HG03108 (cell line): Measurements from ENCODE around the gene CBLB.
"Not testable (repeated sequence)": the region's sequence is repeated elsewhere in the genome, so short reads cannot be mapped to it uniquely, and the experiment has no call there.

Experiments used
- ATAC-seq: cut with Tn5 transposase; IDR thresholded peaks from one replicate; pipeline ENCODE4 v1.9.1; 2021; ENCODE audit warnings: moderate library complexity; ENCODE audit not compliant: unreplicated experiment

Gene CBLB

DNA sequence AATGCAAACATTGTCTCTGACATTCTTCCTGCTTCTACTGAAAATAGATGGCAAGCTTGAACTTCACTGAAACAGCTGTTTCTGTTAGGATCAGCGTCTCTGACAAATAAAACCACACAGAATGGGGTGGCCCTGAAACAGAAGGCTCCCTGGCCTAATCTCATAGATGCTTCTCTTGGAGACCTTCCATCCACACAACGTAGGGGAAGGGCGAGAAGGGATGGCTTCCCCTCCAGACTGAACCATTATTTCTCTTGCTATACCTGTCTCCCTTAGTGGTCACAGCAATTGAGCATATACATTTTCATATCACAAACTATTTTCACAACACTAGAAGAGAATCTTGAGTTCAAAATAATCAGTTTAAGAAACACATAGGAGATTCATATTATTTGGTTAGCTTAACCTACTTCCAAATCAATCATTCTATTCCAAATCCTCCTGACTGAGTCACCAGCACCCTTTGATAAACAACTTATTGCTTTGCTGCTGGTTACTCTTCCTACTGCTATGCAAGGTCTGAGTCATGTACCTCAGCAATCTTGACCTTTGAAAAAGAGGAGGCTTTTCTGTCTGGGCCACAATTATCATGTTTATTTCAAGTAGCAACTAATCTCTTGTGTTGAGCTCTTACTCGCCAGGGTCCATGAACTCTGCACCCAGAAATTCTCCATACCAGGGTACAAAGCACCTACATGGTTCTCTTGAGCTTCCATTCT, 45.5 kb downstream of the CBLB start:
- no peak for ATAC-seq

DNA sequence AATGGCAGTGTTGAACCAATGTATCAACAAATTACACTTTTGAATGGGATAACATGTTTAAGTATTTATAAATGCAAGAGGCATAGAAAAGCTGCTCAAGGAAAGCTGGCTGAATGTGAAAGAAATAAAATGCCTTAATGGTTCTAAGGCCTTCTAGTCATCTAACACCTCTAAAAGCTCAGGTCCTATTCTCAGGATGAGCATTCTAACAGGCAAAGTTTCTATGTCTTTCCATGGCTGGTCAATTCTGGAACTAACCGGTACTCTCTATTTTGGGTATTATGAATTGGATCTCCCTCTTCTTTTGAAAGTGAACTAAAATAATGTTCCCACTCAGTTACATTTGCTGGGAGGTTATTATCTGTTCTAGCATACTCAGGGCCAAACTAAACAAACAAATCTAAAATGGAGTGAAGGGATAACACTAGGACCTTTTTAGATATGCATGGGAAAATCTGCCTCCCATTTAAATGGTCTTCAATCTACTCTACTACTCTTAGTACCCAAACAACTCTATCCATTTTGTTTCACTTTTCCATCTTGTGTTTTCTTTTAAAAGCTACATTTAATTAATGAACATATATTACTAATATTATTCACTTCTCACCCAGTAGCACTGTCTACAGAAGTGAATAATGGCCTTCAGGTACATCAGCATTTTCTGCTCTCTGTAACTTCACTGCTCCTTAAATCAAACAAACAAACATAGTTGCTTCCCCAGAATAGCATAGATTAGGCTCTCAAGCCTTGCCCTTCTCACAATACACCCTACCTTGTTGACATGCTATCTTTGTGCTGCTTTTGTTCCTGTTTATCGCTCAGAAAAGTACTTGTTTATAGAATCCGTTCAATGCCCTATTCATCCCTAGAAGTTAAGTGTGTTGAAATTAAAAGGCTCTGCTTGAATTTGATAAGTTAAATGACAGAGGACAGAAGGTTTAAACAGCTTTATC, 46.4 kb downstream of the CBLB start:
- no peak for ATAC-seq

DNA sequence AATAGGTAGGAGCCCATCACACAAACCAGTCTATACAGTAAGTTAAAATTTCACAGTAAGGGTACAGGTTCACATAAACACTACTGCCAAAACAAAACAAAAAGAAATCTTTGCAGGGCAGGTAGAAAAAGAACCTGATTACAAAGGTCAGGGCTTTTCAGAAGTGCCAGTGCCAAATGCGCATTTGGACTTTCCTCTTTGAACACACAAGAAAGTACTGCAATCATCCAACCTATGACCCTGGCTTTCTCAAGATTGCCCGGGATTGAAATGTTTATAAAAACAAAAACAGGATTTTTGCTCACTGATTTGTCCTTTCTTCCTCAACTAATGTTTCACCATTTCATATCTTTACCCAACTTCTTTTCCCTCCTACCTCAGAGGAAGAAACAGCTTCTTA, 47.4 kb downstream of the CBLB start:
- ATAC-seq, result no peak

DNA sequence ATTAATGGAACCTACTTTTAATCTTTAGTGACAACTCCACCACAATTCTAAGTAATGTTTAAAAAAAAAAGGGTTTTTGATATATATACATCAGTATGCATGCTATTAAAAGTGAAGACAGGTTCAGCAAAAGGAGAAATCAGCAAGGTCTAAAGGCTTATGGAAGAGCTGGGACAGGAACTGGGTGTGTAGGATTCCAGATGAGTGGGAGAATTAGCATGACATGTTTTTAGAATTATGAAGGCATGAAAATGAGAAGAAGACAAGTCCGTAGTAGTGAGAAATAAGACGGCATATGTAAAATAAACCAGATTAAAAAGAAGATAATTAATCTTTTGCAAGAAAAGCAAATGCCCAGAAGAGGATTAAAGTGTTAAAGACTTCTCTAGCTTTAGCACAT, 52.0 kb downstream of the CBLB start:
- no peak for ATAC-seq

DNA sequence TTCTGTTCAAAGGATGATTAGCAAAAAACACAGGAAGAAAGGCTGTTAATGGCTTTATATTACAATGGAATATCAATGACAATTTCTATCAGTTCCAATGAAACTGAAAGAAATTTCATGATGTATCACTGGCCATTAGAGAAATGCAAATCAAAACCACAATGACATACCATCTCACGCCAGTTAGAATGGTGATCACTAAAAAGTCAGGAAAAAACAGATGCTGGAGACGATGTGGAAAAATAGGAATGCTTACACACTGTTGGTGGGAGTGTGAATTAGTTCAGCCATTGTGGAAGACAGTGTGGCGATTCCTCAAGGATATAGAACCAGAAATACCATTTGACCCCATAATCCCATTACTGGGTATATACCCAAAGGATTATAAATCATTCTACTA, 53.5 kb downstream of the CBLB start:
- ATAC-seq, result not testable (repeated sequence)

DNA sequence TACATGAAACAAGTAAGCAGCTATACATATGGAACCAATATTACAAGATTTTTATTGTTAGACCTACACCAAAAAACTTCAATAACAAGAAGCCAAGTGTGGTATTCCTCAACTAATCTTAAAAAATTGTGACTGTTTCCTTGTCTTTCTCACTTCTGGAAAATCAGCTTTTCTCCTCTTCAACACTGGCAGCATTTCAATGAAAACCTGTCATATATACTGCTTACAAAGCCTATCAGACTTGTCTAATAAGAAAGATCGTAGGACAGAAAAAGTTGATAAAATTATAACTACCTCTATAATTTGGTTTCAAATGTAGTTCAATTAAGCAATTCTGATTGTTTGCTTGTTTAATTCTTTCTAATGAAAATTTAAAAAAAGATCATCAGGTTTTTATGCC, 55.1 kb downstream of the CBLB start:
- no peak for ATAC-seq

DNA sequence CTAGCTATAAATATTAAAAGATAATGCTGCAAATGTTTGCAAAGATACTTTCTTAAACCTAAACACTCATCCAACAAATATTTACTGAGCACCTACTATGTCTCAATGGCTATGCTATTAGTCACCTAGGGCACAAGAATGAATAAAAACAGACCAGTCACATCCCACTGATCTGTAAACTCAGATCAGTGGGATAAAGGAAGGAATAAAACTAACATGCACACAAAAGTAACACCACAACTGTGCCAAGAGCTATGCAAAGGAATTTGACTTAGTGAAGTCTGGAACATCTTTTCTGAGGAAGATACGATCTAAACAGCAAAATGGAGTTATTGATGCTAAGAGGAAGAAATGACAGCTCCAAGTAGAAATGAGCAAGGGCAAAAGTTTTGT, 56.6 kb downstream of the CBLB start:
- ATAC-seq, result no peak

DNA sequence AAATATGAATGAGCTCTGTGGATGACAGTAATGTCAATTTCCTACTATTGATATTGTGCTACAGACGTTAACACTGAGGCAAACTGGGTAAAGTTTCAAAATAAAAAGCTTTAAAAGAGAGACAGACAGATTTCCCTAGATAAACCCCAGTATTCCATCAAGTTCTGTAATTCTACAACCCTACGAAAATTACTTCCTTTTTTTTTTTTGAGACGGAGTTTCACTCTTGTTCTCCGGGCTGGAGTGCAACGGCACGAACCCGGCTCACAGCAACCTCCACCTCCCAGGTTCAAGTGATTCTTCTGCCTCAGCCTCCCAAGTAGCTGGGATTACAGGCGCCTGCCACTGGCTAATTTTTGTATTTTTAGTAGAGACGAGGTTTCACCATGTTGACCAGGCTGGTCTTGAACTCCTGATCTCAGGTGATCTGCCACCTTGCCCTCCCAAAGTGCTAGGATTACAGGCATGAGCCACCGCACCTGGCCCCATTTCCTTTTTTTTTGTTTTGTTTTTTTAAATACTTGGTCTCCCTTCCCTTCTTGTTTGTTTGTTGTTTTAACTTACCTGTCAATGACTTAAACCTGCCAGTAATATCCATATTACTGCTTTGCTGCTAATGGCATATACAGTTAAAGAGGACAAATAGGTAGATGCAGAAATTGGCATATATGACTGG, 57.2 kb downstream of the CBLB start:
- ATAC-seq, result no peak

DNA sequence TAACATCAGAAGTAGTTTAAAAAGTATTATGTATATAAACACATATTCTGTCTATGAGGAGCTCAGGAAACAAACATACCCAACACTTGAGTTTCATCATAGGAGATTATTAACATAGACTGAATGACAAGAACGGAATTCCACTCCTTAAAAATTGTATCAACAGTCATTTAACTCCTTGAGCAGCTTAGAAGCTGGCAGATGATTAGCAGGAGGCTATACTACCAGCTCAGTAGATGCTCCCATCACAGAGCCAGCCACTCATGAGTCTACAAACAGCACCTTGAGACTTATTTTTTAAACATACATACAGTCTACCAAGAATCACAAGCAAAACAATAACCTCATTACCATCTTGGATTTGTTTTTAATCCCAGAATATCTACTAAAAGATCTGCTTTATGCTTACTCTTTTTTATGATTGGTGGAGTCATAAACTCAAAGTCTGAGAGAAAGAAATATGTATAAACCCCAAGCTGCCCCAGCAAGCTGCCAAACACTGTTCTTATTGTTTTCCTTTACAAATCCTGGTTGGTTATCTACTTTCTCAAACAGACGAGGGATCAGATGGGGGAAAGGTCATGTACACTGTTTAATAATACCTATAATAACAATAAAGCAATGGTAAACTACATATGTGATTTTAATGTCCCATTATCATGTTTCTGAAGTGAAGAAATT, 59.5 kb downstream of the CBLB start:
- no peak for ATAC-seq

DNA sequence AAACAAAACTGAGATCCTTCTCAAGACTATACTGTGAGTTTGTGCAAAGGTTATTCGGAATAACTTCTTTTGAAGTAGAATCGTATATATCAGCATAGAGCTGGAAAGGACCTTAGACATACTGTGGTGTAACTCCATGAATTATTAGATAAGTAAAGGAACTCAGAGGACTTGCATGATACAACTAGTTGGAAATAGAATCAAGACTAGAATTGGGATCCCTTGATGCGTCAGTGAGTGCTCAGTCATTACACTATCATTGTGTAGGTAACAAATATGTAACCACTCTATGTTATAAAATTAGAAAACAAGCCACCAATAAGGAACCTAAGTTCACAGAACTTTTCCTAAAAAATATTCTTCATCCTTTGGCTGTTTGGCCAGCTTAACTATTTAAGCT, 61.1 kb downstream of the CBLB start:
- ATAC-seq, result no peak

DNA sequence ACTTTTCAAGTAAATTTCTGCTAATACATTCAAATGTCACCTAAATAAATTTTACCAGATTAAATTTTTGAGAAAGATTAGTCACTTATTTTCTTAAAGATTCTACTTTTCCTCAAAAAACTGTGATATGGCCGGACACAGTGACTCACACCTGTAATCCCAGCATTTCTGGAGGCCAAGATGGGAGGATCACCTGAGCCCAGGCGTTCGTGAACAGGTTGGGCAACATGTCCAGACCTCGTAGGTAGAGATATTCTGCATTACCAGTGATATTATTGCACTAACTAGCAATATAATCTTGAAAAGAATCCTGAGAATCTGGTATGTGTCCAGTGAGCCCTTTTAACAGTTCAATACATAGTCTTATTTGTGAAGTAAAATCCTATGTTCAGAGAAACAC, 61.7 kb downstream of the CBLB start:
- ATAC-seq, result no peak

DNA sequence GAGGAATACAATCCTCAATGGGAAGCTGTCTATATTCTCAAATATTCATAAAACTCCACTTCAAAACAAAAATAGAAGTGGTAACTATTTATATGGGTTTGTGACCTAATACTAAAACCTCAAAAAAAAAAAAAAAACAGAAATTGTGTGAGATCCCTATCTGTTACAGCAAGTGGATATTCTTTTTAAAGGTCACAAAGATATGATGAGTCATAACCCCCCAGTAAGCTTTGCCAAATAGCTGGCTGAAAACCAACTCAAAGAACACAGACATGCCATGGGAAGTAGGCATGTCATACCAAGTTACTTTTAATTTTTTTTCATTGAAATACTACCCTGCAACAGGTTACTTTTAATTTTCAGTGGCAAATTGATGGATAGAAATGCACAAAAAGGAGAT, 62.5 kb downstream of the CBLB start:
- no peak for ATAC-seq

DNA sequence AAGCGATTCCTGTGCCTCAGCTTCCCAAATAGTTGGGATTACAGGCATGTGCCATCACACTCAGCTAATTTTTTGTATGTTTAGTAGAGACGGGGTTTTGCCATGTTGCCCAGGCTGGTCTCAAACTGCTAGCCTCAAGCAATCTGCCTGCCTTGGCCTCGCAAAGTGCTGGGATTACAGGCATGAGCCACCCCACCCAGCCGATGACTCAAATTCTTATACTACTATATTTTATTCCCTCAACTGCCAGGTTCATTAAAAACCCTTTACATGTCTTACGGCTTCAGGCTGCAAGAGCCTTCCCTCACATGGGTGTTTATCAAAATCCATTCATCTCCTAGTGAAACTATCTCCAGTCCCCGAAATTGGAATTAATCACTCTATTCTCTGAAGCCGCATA, 63.4 kb downstream of the CBLB start:
- no peak for ATAC-seq

DNA sequence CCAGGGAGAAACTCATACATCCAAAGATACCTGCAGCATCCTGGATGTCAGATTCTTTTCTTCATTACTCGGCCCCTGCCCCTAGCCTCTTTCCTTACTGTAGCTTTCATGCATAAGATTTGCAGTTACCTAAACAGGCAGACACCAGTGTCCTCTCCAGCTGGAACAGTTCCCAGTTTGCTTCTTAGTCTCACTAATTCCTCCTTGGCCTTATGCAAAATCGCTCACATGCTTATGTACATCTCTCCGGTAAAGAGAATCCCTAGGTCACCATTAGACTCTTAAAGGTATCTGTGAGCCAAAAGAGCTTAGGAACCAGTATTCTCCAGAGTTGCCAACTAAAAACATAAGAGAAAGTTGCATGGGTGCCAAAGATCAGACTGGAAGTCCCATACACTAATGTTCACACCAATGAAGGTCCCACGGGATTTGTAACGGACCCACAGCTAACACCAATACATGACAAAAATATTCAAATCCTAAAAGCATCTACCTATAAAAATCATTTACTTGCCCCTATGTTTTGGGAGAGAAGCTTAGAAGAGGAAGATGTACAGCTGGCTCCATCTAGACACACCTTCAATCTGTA, 66.6 kb downstream of the CBLB start:
- no peak for ATAC-seq

DNA sequence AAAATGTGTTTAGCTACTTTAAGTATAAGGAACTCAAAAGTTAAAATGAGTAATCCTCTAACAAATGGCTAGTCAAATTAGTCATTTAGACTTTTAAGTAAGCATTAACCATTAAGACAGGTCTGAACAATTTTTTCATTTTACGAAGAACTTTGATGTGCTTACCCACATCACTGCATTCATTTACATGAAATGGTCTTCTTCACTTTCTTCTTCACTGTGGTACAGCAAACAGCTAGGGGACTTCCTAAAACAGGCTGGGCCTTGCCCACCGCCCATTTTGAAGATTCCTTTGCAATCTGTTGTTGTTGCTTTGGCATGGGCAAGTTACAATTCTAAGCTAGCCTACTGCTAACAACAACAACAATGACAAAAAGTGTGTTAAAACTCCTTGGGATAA, 67.4 kb downstream of the CBLB start:
- ATAC-seq, result peak; percentile 23

DNA sequence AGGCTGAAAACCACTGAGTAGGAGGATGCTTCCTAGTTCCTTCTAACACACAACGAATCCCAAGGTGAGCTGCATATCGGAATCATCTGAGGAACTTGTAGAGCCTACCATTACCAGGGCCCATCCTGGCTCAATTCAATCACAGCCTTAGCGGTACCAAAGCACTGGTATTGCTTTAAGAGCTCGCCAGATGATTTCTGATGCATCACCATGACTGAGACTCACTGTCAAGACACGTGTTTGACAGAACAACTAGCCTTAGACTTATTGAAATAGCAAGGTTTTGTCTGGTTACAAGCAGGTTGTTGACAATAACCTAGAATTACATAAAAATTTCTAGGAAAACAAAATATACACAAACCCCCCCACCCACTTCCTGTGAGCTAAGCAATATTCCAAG, 68.5 kb downstream of the CBLB start:
- ATAC-seq, result no peak

DNA sequence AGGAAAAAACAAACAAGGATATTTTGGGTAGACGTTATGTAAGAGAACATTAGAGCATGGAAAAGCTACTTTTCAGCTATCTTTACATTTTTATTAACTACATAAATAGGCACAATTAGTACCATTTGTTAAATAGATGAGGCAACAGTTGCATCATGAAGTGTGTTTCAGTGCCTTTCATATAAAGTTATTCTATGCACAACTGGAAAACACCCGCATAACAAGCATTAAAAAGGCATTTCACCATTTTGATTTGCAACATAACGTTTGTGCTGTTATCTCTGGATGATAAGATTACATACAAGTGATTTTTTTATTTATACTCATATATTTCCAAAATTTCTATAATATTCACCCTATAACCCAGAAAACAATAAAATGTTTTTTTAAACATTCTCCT, 69.5 kb downstream of the CBLB start:
- ATAC-seq, result no peak

DNA sequence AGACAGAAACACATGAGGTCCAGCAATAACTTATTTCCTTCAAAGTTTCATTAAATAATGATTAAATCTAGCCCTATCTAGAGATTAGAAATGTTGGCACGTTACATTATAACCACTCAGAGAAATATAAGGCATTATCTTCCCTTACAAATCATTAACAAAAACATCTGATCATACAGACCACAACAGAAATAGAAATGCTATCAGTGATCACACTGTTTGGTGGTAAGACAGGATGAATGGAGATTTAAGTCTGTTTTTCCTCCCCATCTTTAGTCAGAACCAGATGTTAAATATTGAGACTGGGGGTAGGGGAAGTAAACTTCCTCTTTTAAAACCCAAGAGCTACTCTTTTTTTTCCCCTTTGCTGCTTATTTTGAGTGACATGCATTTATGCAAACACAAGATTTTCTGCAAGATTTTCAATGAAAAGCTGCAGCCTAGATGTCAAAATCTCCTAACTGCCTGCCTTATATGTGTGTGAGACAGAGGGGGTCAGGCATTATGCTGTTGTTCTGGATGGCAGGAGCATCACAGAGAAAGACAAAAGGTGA, 70.4 kb downstream of the CBLB start:
- peak; percentile 89 for ATAC-seq

DNA sequence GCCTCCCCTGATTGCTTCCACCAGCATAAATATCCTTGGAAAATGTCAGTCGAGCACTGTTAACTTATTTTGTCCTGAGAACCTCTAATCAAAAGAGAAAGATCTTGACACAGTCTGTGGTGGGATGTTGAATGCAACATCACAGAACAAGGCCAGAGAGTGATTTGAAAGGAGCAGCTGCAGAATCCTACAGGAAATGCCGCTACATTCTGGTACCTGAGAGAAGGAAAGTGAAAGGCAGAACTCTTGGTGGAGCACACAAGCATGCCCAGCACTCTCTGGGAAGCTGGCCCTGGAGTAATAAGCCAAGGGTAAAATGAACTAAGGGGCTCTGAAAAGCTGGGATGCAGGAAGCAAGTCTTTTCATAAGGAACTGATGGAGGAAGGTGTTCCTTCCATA, 75.8 kb downstream of the CBLB start:
- no peak for ATAC-seq

DNA sequence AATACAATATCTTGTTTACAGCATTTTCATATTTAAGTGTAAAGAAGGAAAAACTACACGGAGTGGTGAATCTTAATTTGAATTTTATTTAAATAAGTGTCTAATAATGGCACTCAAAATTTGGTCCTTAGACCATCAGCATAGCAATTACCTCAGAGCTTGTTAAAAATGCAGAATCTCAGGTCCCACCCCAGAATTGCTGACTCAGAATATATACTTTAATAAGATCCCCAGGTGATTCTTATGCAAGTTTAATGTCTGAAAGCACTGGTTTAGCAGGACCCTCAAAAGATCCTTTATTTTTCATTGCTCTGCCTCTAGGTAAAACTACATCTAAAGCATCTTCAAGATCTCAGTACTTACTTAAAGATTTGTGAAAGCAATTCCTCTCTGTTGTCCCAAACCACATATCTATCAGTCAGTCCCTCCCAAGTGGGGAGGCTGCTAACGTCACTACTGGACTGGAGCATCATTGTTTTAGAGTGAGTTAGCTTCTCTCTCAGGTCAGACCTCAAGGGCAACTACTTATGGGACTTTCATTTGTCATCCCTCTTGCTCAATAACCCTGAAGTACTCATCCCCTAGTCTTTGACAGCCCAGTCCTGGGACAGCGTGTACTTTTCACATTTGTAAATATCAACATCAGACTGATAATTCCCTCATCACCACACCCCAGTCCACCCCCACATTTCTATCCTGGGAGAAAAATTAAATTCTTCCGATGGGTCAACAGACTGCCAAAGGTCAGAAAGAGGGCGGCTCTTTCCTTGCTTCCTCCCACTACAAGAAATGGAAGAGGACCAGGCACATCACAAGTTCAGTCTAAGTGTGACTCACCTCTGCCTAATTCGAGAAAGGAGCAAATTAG, 76.7 kb downstream of the CBLB start:
- ATAC-seq, result no peak
